GM23338 (cell line): Measurements from ENCODE around the gene MAP4K3. TPM values are rescaled to one million over a fixed set of nuclear protein-coding genes. Genes with fewer than 3 reads are reported as not detected.

ENCODE experiments used
- ATAC-seq: fragments of 200-7000 bp; cut with Tn5 transposase; 3 replicates; pipeline ENCODE4 v1.9.1; 2020
- DNase-seq: peaks from one replicate; pipeline ENCODE4 v3.0.0-alpha.2; 2015; ENCODE audit warnings: low spot score
- H2AFZ ChIP-seq: fragments of 200-600 bp; sonication (generic); 2 replicates; pipeline ENCODE4 v1.8.0; 2016; ENCODE audit warnings: antibody characterized with exemption, mild to moderate bottlenecking, moderate library complexity
- H3F3A ChIP-seq: fragments of 200-600 bp; sonication (generic); replicated peaks from 2 replicates; pipeline ENCODE4 v1.8.0; 2017; ENCODE audit warnings: antibody characterized with exemption, mixed run types, low read depth
- H3K27ac ChIP-seq: fragments of 200-600 bp; sonication (generic); 2 replicates; pipeline ENCODE4 v1.6.1; 2016; ENCODE audit warnings: low read depth
- H3K27me3 ChIP-seq: fragments of 200-600 bp; sonication (generic); 2 replicates; pipeline ENCODE4 v1.8.0; 2016; ENCODE audit warnings: mild to moderate bottlenecking, mixed run types, moderate library complexity; ENCODE audit not compliant: insufficient read depth
- H3K36me3 ChIP-seq: fragments of 200-600 bp; sonication (generic); 2 replicates; pipeline ENCODE4 v1.8.0; 2016; ENCODE audit warnings: mild to moderate bottlenecking; ENCODE audit not compliant: insufficient read depth
- H3K4me1 ChIP-seq: fragments of 200-600 bp; sonication (generic); 2 replicates; pipeline ENCODE4 v1.8.0; 2016; ENCODE audit warnings: mild to moderate bottlenecking, moderate library complexity; ENCODE audit not compliant: insufficient read depth
- H3K4me2 ChIP-seq: fragments of 200-600 bp; sonication (generic); 2 replicates; pipeline ENCODE4 v1.7.1; 2017; ENCODE audit warnings: mixed run types
- H3K4me3 ChIP-seq: fragments of 200-600 bp; sonication (generic); 2 replicates; pipeline ENCODE4 v1.6.1; 2016; ENCODE audit warnings: mixed run types
- H3K79me2 ChIP-seq: fragments of 200-600 bp; sonication (generic); replicated peaks from 2 replicates; pipeline ENCODE4 v1.8.0; 2017; ENCODE audit warnings: mild to moderate bottlenecking; ENCODE audit not compliant: insufficient read depth
- H3K9me2 ChIP-seq: fragments of 200-600 bp; sonication (generic); 2 replicates; pipeline ENCODE4 v1.8.0; 2017; ENCODE audit not compliant: insufficient read depth
- H4K20me1 ChIP-seq: fragments of 200-600 bp; sonication (generic); replicated peaks from 2 replicates; pipeline ENCODE4 v1.8.0; 2017; ENCODE audit warnings: mild to moderate bottlenecking; ENCODE audit not compliant: insufficient read depth
- H3K27ac Mint-ChIP-seq: 2 replicates; pipeline ENCODE4 v1.8.0; 2020; ENCODE audit warnings: inconsistent platforms, mild to moderate bottlenecking, moderate library complexity, mixed read lengths
- H3K27me3 Mint-ChIP-seq: 3 replicates; pipeline ENCODE4 v1.8.0; 2022; ENCODE audit warnings: low read depth, mild to moderate bottlenecking, moderate library complexity, mixed read lengths, inconsistent platforms; ENCODE audit not compliant: insufficient read depth, poor library complexity
- H3K36me3 Mint-ChIP-seq: 3 replicates; pipeline ENCODE4 v1.8.0; 2021; ENCODE audit warnings: low read depth, mild to moderate bottlenecking, inconsistent platforms, moderate library complexity, mixed read lengths
- H3K4me1 Mint-ChIP-seq: 3 replicates; pipeline ENCODE4 v1.8.0; 2020; ENCODE audit warnings: mild to moderate bottlenecking, inconsistent platforms, mixed read lengths
- H3K4me3 Mint-ChIP-seq: 3 replicates; pipeline ENCODE4 v1.8.0; 2021; ENCODE audit warnings: moderate library complexity, mild to moderate bottlenecking, inconsistent platforms, mixed read lengths
- H3K9me3 Mint-ChIP-seq: 3 replicates; pipeline ENCODE4 v1.8.0; 2020; ENCODE audit warnings: moderate library complexity, mild to moderate bottlenecking, inconsistent platforms, mixed read lengths
- CREB1 ChIP-seq: fragments of 250-450 bp; sonication (Bioruptor Pico); IDR thresholded peaks from 2 replicates; pipeline ENCODE4 v1.5.0; 2020; ENCODE audit warnings: low read depth, mild to moderate bottlenecking, moderate library complexity
- CTCF ChIP-seq, 2 experiments: fragments of 200-600 bp in 1 of 2; sonication (generic) in 1 of 2; conservative IDR thresholded peaks; 2 replicates each; pipeline versions ENCODE4 v1.5.1 to v1.6.1; 2016 to 2017; ENCODE audit warnings: antibody characterized with exemption in 2 of 2, low read depth in 2 of 2, mild to moderate bottlenecking in 2 of 2, moderate library complexity in 1 of 2
- EZH2 ChIP-seq: fragments of 200-600 bp; sonication (generic); IDR thresholded peaks from one replicate; pipeline ENCODE4 v1.8.0; 2017; ENCODE audit warnings: antibody characterized with exemption, mild to moderate bottlenecking, low read depth; ENCODE audit not compliant: unreplicated experiment
- EZH2phosphoT487 ChIP-seq: fragments of 200-600 bp; sonication (generic); IDR thresholded peaks from one replicate; pipeline ENCODE4 v1.8.1; 2018; ENCODE audit warnings: antibody characterized with exemption; ENCODE audit not compliant: unreplicated experiment
- JUNB ChIP-seq: IDR thresholded peaks from one replicate; pipeline ENCODE4 v1.6.1; 2016; ENCODE audit warnings: antibody characterized with exemption; ENCODE audit not compliant: unreplicated experiment
- NANOG ChIP-seq: IDR thresholded peaks from 2 replicates; pipeline ENCODE4 v1.6.1; 2016; ENCODE audit warnings: antibody characterized with exemption, borderline replicate concordance
- POLR2AphosphoS5 ChIP-seq: IDR thresholded peaks from 2 replicates; pipeline ENCODE4 v1.6.1; 2016; ENCODE audit warnings: antibody characterized with exemption, low read depth
- STAT1 ChIP-seq: IDR thresholded peaks from one replicate; pipeline ENCODE4 v1.6.1; 2016; ENCODE audit warnings: antibody characterized with exemption; ENCODE audit not compliant: unreplicated experiment
- ZNF114 ChIP-seq: fragments of 250-450 bp; sonication (Bioruptor Pico); IDR thresholded peaks from 2 replicates; pipeline ENCODE4 v1.5.0; 2020; ENCODE audit warnings: mild to moderate bottlenecking, moderate library complexity
- ZNF331 ChIP-seq: fragments of 250-450 bp; sonication (Bioruptor Pico); IDR thresholded peaks from 2 replicates; pipeline ENCODE4 v1.5.0; 2020; ENCODE audit warnings: low read depth, mild to moderate bottlenecking, moderate library complexity
- ZNF462 ChIP-seq: fragments of 250-450 bp; sonication (Bioruptor Pico); IDR thresholded peaks from 2 replicates; pipeline ENCODE4 v1.5.0; 2020; ENCODE audit warnings: mild to moderate bottlenecking, moderate library complexity
- polyA plus RNA-seq: library from polyadenylated mRNA; unstranded; fragments of >200 nt; fragmentation: Nextera tagmentation; extraction: Ambion mirVana; gene quantifications from 2 replicates; pipeline ENCODE4 v1.2.1, GENCODE V29; 2016
- total RNA-seq: library from RNA; depleted of rRNA; stranded (reverse); fragments of >200 nt; shearing (Covaris generic); gene quantifications from 2 replicates; pipeline ENCODE4 v1.2.3, GENCODE V29; 2014

The MAP4K3 gene
- total and polyA plus RNA-seq, 2 experiments from 2014 or later, result 33.0 to 90.7 TPM

GRCh38 chr2:39301352-39301751 is 135.7 kb downstream of the MAP4K3 start:
- Mint-ChIP-seq H3K4me3 (no peak overlapping the region), H3K27ac (no peak overlapping the region), H3K36me3 (no peaks in the 10 kb centered on the region), H3K9me3 (no peaks in the 10 kb centered on the region), H3K27me3 (peaks cover 2% of the 10 kb centered on the region), H3K4me1 (peaks cover 28% of the 10 kb centered on the region)
- Histone ChIP-seq H3K79me2 (no peaks in the 10 kb centered on the region), H2AFZ (no peak overlapping the region), H3K27me3 (no peaks in the 10 kb centered on the region), H3K4me3 (no peak overlapping the region), H3K36me3 (no peaks in the 10 kb centered on the region; the same call in 1 of the 2 replicates), H3K4me1 (peaks cover 33% of the 10 kb centered on the region), H4K20me1 (no peaks in the 10 kb centered on the region; the same call in 1 of the 2 replicates), H3K4me2 (no peak overlapping the region), H3K9me2 (no peaks in the 10 kb centered on the region), H3K27ac (no peak overlapping the region), H3F3A (no peaks in the 10 kb centered on the region)
- ATAC-seq (no peak), DNase-seq (no peak)
- TF ChIP-seq POLR2AphosphoS5, result no peak
- no peak for TF ChIP-seq EZH2phosphoT487
- no peak for TF ChIP-seq EZH2
- TF ChIP-seq ZNF331 (CRISPR knock-in tag), result no peak
- no peak for TF ChIP-seq CREB1 (CRISPR knock-in tag)
- TF ChIP-seq NANOG, result no peak
- no peak for TF ChIP-seq ZNF114
- no peak for TF ChIP-seq STAT1
- TF ChIP-seq JUNB, result no peak
- TF ChIP-seq CTCF (conservative IDR thresholded peaks at IDR 0.05; ENCODE audit: low read depth in 2 of 2), result no peak
- TF ChIP-seq ZNF462, result no peak
